ENCODE results near the gene GNA15.
"Not testable (repeated sequence)": the region's sequence is repeated elsewhere in the genome, so short reads cannot be mapped to it uniquely, and the experiment has no call there.

The GNA15 gene, protein sequence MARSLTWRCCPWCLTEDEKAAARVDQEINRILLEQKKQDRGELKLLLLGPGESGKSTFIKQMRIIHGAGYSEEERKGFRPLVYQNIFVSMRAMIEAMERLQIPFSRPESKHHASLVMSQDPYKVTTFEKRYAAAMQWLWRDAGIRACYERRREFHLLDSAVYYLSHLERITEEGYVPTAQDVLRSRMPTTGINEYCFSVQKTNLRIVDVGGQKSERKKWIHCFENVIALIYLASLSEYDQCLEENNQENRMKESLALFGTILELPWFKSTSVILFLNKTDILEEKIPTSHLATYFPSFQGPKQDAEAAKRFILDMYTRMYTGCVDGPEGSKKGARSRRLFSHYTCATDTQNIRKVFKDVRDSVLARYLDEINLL

GRCh38 chr19:3135961-3136683 lies at the start of gene GNA15:
TSS of gene GNA15 (plus strand) at chr19:3136033. CDS start at chr19:3136451, 418 bp downstream.
- DNase-seq = no peak

GRCh38 chr19:3087769-3088168 lies 48.1 kb upstream of the GNA15 start:
- DNase-seq = no peak

DNA sequence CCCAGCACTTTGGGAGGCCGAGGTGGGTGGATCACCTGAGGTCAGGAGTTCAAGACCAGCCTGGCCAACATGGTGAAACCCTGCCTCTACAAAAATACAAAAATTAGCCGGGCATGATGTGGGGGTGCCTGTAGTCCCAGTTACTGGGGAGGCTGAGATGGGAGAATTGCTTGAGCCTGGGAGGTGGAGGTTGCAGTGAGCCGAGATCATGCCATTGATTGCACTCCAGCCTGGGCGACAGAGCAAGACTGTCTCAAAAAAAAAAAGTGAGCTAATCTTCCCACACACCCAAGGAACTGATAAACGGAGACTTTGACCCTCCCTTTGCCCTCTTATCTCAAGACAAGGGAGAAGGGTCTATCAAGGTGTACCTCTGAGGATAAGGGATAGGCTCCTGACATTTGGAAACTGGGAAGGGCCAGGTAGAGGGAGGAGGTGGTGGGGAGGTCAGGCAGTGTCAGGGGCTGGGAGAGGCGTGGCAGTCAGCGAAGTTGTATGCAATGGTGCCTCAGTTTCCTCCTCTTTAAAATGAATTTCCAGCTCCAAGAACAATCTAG lies 46.5 kb upstream of the GNA15 start:
- DNase-seq = not testable (repeated sequence)

- DNase-seq = no peak
Observed at GRCh38 chr19:3094601-3095440, 41.0 kb upstream of the GNA15 start.

- DNase-seq = no peak
Observed at GRCh38 chr19:3095441-3096191, 40.2 kb upstream of the GNA15 start.

DNA sequence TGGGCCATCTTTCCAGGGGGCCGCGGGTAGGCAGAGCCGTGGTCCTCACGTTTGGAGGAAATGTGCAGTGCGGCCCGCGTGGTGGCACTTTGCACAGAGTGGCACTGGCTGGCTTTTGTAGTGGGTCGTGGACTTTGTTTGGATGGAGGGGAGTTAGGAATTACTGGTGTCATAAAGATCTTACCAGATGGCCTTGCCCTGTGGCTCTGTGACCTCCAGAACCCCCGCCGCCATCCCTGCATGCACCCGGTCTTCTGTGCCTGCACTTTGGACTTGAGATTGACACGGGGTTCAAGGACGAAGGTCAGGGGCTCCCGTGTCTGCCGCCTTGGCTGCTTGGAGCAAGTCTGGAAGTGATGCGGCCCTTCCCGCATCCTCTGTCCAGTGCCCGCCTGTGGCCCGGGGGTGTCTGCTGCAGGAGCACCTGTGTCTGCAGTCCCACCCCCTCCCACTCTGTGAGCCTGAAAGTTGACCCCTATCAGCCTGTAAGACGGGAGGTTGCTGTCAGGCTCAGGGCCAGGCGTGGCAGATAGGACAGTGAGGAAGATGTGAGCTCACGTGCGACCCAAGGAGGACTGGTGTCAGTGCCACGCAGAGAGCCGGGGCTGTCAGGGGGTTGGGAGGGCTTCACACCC lies 39.4 kb upstream of the GNA15 start:
- no peak for DNase-seq

DNA sequence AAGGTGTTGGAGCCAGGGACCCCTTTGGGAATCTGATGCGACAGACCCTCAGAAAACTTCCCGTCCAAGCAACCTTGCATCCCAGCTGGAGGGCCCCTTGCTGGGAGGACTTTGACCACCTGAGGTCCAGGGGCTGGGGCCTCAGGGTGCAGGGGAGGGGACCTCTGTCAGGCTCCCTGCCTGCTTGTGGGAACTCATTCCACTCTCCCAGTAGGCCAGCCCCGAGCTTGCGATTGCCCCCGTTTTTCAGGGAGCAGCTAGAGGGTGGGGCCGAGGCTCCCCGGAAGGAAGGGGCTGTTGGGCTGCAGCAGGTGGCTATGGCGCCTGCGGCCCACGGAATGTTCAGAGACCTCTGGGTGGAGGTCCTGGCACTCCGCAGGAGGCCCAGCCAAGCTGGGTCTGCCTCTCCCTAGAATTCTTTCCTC lies 38.9 kb upstream of the GNA15 start:
- DNase-seq = no peak

DNA sequence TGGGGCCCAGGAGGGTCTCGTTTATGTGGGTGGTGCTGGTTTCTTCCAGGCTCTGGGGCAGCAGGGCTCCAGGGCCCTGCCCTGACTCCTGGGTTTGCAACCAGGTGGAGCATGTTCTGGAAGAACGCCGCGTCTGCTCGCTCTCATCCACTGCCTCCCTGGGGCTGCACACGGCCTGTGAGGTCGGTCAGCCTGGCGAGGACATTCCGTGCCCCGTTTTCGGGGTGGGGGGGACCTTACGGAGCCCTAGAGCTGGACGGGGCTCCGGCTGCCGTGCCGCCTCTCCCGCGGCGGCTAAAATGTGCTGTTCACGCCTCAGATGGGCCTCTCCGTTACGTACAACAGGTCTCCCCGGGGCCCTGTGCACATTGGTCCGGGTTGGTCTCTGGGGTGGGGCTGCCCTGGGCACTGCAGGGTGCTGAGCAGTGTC lies 38.4 kb upstream of the GNA15 start:
- DNase-seq = no peak

DNA sequence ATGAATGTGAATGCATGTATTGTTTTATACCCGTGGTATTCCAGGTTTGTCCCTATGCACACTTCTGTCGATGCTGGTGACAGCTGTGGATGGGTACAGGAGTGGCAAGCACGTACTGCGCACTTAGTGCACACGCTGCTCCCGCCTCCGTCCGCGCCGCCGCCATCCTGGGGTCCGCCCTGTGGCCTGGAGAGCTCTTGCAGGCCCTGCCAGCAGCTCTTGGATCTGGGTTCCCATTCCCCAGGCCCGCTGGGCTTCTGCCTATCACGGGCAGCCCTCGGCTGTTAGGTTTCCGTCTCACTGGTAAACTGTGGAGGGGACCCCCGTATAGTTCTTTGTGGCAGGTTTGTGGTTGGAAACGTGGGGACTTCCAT lies 37.7 kb upstream of the GNA15 start:
- DNase-seq = no peak

DNA sequence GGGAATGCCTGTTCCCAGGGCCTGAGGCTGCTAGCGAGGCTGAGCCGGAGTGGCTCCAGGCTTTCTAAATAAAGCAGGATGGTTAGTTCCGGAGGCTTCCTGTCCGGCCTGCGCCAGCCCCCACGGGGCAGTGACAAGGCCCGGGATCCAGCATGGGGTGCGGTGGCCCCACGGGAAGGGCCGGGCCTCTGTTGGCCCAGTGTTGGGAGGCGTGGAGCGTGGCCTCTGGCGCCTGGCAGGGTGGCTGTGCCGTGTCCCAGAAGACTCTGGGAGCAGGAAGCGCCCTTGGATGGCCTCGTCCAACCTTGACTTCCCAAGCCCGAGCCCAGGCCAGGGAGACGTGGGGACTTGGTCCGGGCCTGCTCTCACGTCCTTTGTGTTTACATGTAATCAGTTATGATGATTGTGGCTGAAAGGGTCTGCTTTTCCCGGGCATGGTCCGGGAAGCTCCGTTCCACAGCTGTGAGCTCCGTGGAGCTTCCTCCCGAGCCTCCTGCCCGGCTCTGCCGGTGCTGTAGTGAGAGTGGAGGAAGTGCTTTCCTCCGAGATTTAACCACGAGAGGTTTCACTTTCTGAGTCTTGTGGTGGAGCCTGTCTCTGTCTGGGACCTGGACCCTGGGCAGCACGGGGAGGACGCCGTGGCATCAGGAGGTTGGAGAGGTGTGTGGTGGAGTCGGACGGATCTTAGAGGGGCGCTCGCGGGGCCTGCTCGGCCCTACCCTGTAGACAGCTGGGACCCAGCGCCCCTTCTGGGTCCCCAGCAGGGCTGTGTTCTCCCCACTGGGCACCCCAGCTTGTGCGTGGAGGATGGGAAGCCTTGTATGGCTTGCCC lies 37.1 kb upstream of the GNA15 start:
- no peak for DNase-seq

DNA sequence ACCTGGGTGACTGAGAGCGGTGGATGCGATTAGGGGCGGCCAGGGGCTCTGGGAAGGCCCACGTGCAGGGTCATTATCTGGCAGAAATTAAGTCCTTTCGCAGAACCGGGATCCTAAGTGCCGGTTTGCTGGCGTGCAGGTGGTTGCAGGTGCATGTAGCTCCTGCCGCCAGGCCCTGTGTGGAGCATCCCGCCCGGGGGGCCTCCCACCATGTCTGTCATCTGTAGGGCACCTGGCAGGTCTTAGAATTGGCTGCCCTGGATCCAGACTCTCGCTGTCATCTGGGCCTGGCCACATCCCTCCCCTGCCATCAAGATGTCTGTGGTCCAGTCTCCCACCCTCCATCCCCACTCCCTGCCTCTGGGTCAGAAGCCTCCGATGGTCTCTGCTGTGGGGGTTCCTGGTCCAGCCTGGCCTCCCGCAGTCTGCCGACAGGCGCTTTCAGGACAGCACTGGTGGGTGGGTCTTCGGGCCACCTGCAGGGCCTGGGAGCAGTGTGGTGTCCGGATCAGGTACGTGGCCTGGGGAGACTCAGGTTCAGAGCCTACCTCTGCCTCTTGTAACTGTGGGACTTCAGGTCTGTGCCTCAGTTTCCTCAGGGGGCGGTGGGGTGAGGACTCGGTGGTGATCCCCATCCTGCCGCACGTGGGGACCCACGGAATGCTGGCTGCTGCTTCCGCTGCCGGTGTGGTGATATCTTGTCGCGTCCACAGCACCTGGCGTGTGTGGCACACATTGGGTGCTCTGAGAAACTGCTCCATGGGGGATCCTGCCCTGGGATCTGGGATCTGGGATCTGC lies 36.3 kb upstream of the GNA15 start:
- no peak for DNase-seq

DNA sequence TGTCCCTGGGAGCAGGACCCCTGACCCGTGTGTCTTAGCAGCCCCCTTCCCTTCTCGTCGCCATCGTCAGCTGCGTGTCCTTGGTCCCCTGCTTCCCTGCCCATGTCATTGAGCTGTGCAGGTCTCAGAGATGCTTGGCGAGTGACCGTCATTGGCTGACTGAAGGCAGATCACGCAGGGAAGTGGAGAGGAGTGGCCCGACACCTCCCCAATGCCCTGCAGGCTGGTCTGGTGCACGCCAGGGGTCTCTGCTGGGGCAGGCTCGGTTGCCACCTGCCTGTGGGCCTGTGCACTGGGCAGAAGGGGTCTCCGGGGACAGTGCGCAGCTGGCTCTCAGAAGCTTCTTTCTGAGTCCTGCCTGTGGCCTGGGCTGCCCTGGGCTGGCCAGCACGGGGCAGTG lies 35.5 kb upstream of the GNA15 start:
- DNase-seq = no peak

DNA sequence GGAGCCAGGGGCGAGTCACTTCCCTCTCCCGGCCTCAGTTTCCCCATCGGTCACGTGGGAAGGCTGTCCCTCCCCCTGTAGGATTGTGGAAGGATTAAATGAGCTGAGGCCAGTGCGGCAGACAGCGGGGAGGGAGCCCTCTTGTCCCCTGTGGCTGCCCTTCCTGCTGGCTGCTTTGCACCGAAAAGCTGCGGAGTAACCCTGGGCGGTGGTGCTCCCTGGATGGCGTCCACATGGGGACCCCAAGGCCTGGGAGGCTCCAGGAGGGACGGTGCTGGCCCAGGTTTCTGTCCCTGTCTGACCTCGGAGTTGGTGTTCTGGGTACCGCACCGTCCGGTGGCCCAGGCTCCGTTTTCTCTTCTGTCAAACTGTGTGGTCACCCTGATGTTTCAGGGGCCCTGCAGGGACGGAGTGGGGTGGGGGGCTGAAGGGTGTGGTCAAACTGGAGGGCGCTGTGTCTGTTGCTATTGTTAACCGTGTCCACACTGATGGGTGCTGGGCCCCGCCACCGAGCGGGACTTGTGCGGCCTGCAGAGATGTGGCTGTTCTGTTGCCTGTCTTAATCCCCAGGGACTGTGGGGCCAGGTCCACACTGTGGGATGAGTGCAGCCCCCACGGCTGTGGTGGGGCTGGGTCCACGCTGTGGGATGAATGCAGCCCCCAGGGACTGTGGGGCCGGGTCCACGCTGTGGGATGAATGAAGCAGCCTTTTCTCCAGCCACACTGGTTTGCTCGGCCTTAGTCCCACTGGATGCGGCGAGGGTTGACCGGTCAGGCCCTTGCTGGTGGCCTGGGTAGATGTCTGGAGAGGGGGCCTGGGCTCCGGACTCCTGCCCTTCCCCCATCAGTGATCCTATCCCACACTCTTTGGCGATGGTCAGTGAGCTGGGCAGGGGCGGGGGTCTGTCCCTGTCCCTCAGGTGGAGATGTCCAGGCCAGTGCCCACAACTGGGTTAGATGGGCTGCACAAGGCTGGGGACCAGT lies 34.8 kb upstream of the GNA15 start:
- DNase-seq = no peak

DNA sequence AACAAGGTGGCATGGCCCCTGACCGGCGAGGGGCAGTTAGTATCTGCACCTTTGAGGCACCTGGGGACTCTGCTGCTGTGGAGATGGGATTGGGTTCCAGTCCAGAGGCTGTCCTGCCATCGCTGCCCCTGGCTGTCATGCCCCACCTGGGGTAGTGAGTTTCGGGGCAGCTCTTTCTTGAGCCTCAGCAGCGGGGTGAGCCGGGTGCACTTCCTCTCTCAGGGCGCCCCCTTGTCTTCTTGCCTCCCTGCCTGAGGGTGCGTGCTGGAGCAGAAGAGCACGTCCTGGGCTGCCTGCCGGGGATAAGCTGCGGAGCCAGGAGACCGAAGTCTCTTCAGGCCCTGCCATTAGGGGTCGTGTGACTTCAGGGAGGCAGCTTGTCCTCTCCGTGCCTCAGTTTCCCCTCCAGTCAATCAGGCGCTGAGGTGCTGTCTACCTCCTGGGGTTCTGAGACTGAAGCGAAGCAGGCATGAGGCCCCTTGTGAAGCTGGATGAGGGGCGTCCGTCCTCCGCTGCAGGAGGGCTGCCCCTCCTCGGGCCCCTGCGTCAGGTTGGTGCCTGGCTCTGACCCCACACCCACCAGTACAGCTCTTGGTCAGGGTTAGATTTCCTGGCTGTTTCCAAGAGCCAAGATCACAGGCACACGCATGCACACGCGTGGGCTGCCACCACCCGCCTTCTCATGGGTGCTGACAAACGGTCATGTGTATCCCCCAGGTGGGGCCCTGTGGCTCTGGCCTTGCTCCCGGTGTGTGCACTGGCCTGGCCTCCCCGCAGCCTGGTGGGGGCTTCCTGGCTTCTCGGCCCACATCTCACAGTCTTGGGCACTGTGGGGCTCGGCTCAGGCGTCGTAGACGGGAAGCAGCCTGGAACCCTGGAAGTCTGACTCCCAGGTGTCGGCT lies 33.3 kb upstream of the GNA15 start:
- DNase-seq = no peak

- DNase-seq = no peak
Observed at GRCh38 chr19:3104708-3104983, 31.2 kb upstream of the GNA15 start.

- DNase-seq = no peak
Observed at GRCh38 chr19:3105641-3106508, 30.0 kb upstream of the GNA15 start.
